GM12878 (cell line): ENCODE results near the gene PRICKLE3. TPM values are rescaled to one million over a fixed set of nuclear protein-coding genes. Genes with fewer than 3 reads are reported as not detected.

Experiments used
- ASH2L ChIP-seq: fragments of 300-600, 200-600 bp; sonication (generic); IDR thresholded peaks from 2 replicates; pipeline ENCODE4 v1.6.1; 2017; ENCODE audit warnings: low read depth, mild to moderate bottlenecking, borderline replicate concordance
- JUND ChIP-seq: IDR thresholded peaks from 2 replicates; pipeline ENCODE4 v1.6.1; 2012; ENCODE audit warnings: low read depth, mild to moderate bottlenecking, low read length, improper control_type of control experiment, moderate library complexity
- MYB ChIP-seq: fragments of 150-350 bp; IDR thresholded peaks from 2 replicates; pipeline ENCODE4 v1.6.1; 2014; ENCODE audit warnings: mild to moderate bottlenecking, low read depth, low read length, borderline replicate concordance
- polyA plus RNA-seq, 11 experiments: library from polyadenylated mRNA; depleted of rRNA in 4 of 11; unstranded in 6 of 11; stranded (reverse) in 5 of 11; fragments of >200 nt; fragmentation: Nextera tagmentation in 4 of 11; fragmentation: Illumina TruSeq in 1 of 11; extraction: Ambion mirVana in 4 of 11; extraction: Trizol in 1 of 11; gene quantifications; 1 replicate in 1 of 11; 2 replicates in 10 of 11; pipeline versions ENCODE4 v1.2.1 to v1.2.3, GENCODE V29; 2011 to 2016; ENCODE audit warnings: inconsistent platforms in 2 of 11, missing spikeins in 2 of 11, low read depth in 1 of 11
- total RNA-seq, 4 experiments: library from RNA; depleted of rRNA in 3 of 4; stranded (reverse); fragments of >200 nt in 3 of 4; fragmentation: Illumina TruSeq in 1 of 4; extraction: Trizol in 1 of 4; gene quantifications; 2 replicates each; pipeline versions ENCODE4 v1.2.1 to v1.2.3, GENCODE V29; 2013 to 2021
- TF ChIP-seq, protein P1 (sequence below): IDR thresholded peaks from 2 replicates; pipeline ENCODE4 v1.6.1; 2012; ENCODE audit warnings: low read depth, low read length, improper control_type of control experiment
- TF ChIP-seq, protein P2 (sequence below): fragments of 450-650 bp; IDR thresholded peaks from 2 replicates; pipeline ENCODE4 v1.6.1; 2016; ENCODE audit warnings: mild to moderate bottlenecking, moderate library complexity, borderline replicate concordance

The PRICKLE3 gene
- total and polyA plus RNA-seq, 10 of the 15 experiments (the other 5 are each of a cell fraction or from before 2014, with no cell fraction given) = 0.69 to 17.4 (median 7.6) TPM

DNA sequence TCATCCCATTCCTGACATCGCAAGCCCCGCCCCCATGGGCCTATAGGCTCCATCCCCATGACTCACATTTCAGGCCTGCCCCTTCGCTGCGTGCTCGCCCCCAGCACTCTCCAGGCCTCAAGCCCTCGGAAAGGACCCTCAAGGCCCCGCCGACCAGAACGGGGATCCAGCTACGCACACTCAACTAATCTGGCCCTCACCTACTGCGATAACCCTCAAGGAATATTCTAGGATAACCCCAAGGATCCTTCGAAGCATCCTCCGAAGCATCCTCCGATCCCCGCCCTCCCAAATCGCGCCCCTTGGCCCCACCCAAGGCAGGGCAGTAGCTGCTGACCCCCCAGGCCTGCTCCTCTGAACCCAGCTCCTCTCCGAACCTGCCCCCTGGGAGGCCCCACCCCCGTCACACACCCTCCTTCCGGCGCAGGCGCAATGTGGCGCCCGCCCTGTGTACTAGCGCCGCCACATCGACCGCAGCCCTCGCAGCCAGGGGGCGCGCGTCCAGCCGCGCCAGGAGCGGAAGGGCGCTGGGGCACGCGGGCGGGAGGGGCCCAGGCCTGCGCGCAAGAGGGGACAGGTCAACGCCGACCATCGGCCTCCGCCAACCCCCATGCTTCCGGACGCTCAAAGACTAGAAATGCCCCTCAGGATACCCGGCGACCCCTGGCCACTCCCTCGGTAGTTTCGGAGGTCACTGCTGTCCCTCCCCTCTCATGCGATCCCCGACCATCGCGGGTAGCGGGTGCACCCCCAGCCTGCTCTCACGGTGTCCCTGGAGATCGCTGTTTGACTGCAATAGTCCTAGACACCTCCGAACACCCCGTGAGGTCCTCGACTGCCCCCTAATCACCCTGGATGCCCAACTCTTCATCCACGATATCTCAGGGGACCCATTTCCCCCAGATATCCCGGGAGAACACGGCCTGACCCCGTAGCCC is 30.0 kb downstream of the PRICKLE3 start (continued):
- TF ChIP-seq, protein P1, sequence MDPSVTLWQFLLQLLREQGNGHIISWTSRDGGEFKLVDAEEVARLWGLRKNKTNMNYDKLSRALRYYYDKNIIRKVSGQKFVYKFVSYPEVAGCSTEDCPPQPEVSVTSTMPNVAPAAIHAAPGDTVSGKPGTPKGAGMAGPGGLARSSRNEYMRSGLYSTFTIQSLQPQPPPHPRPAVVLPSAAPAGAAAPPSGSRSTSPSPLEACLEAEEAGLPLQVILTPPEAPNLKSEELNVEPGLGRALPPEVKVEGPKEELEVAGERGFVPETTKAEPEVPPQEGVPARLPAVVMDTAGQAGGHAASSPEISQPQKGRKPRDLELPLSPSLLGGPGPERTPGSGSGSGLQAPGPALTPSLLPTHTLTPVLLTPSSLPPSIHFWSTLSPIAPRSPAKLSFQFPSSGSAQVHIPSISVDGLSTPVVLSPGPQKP = no peak
- TF ChIP-seq JUND = no peak
- no peak for TF ChIP-seq ASH2L
- TF ChIP-seq, protein P2, sequence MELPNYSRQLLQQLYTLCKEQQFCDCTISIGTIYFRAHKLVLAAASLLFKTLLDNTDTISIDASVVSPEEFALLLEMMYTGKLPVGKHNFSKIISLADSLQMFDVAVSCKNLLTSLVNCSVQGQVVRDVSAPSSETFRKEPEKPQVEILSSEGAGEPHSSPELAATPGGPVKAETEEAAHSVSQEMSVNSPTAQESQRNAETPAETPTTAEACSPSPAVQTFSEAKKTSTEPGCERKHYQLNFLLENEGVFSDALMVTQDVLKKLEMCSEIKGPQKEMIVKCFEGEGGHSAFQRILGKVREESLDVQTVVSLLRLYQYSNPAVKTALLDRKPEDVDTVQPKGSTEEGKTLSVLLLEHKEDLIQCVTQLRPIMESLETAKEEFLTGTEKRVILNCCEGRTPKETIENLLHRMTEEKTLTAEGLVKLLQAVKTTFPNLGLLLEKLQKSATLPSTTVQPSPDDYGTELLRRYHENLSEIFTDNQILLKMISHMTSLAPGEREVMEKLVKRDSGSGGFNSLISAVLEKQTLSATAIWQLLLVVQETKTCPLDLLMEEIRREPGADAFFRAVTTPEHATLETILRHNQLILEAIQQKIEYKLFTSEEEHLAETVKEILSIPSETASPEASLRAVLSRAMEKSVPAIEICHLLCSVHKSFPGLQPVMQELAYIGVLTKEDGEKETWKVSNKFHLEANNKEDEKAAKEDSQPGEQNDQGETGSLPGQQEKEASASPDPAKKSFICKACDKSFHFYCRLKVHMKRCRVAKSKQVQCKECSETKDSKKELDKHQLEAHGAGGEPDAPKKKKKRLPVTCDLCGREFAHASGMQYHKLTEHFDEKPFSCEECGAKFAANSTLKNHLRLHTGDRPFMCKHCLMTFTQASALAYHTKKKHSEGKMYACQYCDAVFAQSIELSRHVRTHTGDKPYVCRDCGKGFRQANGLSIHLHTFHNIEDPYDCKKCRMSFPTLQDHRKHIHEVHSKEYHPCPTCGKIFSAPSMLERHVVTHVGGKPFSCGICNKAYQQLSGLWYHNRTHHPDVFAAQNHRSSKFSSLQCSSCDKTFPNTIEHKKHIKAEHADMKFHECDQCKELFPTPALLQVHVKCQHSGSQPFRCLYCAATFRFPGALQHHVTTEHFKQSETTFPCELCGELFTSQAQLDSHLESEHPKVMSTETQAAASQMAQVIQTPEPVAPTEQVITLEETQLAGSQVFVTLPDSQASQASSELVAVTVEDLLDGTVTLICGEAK = no peak
- no peak for TF ChIP-seq MYB
